Thyroid gland (tissue), 4 donors: ENCODE data around the gene TLX3.

Source experiments
- POLR2A ChIP-seq, 2 donors: fragments of 450-650 bp; IDR thresholded peaks; one replicate each; pipeline ENCODE4 v1.6.1; 2017; ENCODE audit warnings: antibody characterized with exemption in 2 of 2, mild to moderate bottlenecking in 2 of 2, moderate library complexity in 1 of 2
- TF ChIP-seq, protein P1 (sequence below), 6 experiments: fragments of 200-600 bp in 3 of 6; fragments of 450-650 bp in 3 of 6; sonication (generic) in 3 of 6; IDR thresholded peaks; one replicate each; pipeline ENCODE4 v1.5.1; 2016 to 2019; ENCODE audit warnings: antibody characterized with exemption in 6 of 6, mild to moderate bottlenecking in 2 of 6, inconsistent platforms in 1 of 6, moderate library complexity in 1 of 6

DNA sequence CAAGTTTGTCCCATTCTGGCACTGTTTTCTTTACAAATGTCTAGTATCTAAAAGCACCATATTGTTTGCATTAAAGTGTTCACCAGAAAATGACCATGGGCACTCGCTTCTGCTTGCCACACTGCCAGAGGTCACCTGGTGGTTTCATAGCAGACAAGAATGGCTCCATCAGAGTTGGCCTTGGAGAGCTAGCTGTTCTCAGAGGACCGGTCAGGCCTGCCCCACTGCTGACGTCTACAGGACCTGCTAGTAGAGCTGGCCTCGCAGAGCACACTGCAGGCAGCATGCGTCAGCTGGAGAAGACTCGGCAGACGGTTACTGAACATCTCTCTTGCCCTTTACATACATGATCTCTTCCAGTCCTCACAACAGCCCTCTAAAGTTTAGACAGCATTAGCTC, 8.7 kb upstream of the TLX3 start:
- TF ChIP-seq, protein P1, sequence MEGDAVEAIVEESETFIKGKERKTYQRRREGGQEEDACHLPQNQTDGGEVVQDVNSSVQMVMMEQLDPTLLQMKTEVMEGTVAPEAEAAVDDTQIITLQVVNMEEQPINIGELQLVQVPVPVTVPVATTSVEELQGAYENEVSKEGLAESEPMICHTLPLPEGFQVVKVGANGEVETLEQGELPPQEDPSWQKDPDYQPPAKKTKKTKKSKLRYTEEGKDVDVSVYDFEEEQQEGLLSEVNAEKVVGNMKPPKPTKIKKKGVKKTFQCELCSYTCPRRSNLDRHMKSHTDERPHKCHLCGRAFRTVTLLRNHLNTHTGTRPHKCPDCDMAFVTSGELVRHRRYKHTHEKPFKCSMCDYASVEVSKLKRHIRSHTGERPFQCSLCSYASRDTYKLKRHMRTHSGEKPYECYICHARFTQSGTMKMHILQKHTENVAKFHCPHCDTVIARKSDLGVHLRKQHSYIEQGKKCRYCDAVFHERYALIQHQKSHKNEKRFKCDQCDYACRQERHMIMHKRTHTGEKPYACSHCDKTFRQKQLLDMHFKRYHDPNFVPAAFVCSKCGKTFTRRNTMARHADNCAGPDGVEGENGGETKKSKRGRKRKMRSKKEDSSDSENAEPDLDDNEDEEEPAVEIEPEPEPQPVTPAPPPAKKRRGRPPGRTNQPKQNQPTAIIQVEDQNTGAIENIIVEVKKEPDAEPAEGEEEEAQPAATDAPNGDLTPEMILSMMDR (IDR thresholded peaks at IDR 0.05): no peak
- no peak for TF ChIP-seq POLR2A (IDR thresholded peaks at IDR 0.05)
